ENCODE results near the gene CAPN11. TPM values are rescaled to one million over a fixed set of nuclear protein-coding genes. Genes with fewer than 3 reads are reported as not detected.
A peak's percentile ranks its signal among the peaks of the same experiment; 100 is the strongest.

CAPN11 gene
- total and polyA plus RNA-seq, 2 donors (not counting 3 experiments of a cell fraction or from before 2014, with no cell fraction given), result 1.4 to 1.7 TPM

- FAIRE-seq (peak; percentile 67), DNase-seq (ENCODE audit: low read depth, low spot score) (peak; percentile 51)
- H3K36me3 ChIP-seq (ENCODE audit: control insufficient read depth in 2 of 2, extremely low read depth in 1 of 2, insufficient read depth in 2 of 2, low read length in 2 of 2), result peaks cover under 1 to 2% of the 10 kb centered on the region in 2 experiments
- intact Hi-C loops (cut with micrococcal nuclease), result no loop called here
- TSS peak; percentile 13 for BruUV-seq (replicated peaks)
- H3K4me2 ChIP-seq (ENCODE audit: insufficient read depth, low read length), result peak overlapping the region; percentile 75
- CTCF ChIA-PET, result interaction anchor here (1.0 to 9.2 kb wide), 13 partner anchors 10 to 128 kb away, joined by 3 to 91 read pairs (median 7); partner anchors contain the start of gene HSP90AB1
- H4K20me1 ChIP-seq (replicated peaks; ENCODE audit: control insufficient read depth, extremely low read depth, insufficient read depth, low read length), result no peaks in the 10 kb centered on the region
- H3K4me3 ChIP-seq (replicated peaks in 1 of 3; ENCODE audit: insufficient read depth in 1 of 3, low read depth in 1 of 3, low read length in 3 of 3), result peak overlapping the region; percentile 56 to 82 (median 72)
- H3K27me3 ChIP-seq (ENCODE audit: control insufficient read depth in 2 of 2, insufficient read depth in 2 of 2, low read length in 2 of 2), result no peaks in the 10 kb centered on the region
- POLR2A ChIA-PET, result interaction anchor here (0.6 to 5.3 kb wide), 4 partner anchors 10 to 47 kb away, joined by 3 to 34 read pairs (median 4); partner anchors contain the start of gene HSP90AB1
- dilution Hi-C loops (cut with MboI; ENCODE audit: extremely low pct_ligation_motif_present, low sequenced_read_pairs), result no loop called here
- TF ChIP-seq MAX (IDR thresholded peaks at IDR 0.05; ENCODE audit: insufficient read depth, insufficient read length), result no peak
- TF ChIP-seq GATA2 (IDR thresholded peaks at IDR 0.05; ENCODE audit: insufficient read depth, insufficient read length, low read depth, low read length), result no peak
- no peak for TF ChIP-seq POLR2A (IDR thresholded peaks at IDR 0.05; ENCODE audit: low read depth, low read length)
- TF ChIP-seq EZH2 (IDR thresholded peaks at IDR 0.05; ENCODE audit: borderline replicate concordance, low read depth, low read length, severe bottlenecking), result no peak
- TF ChIP-seq JUN (IDR thresholded peaks at IDR 0.05; ENCODE audit: borderline replicate concordance, insufficient read depth, insufficient read length, low read depth), result no peak
- no peak for TF ChIP-seq CTCF (IDR thresholded peaks at IDR 0.05; ENCODE audit: extremely low read depth in 1 of 2, insufficient read depth in 1 of 2, low read depth in 1 of 2, low read length in 2 of 2)
- H3K9me3 ChIP-seq (replicated peaks; ENCODE audit: control insufficient read depth, insufficient read depth, low read length), result no peaks in the 10 kb centered on the region
- H3K9me1 ChIP-seq (replicated peaks; ENCODE audit: control insufficient read depth, extremely low read depth, insufficient read depth, low read length), result no peaks in the 10 kb centered on the region
- no peak overlapping the region for H2AFZ ChIP-seq (ENCODE audit: low read depth, low read length)
- peaks cover 81% of the 10 kb centered on the region for H3K79me2 ChIP-seq (ENCODE audit: control insufficient read depth, insufficient read depth, low read length)
- peak overlapping the region; percentile 63 for H3K9ac ChIP-seq (replicated peaks; ENCODE audit: extremely low read depth, insufficient read depth, low read length)
- peak overlapping the region; percentile 4 for H3K27ac ChIP-seq (ENCODE audit: insufficient read depth, low read depth, low read length)
- H3K4me1 ChIP-seq (ENCODE audit: control insufficient read depth, extremely low read depth, insufficient read depth, low read length), result peaks cover 49% of the 10 kb centered on the region
Observed at GRCh38 chr6:44224029-44224964, 65.7 kb downstream of the CAPN11 start.

Measured in endothelial cell of umbilical vein (primary cell).